ENCODE results near the gene MYL9.
"Not testable (repeated sequence)": the region's sequence is repeated elsewhere in the genome, so short reads cannot be mapped to it uniquely, and the experiment has no call there.

Gene MYL9

DNA sequence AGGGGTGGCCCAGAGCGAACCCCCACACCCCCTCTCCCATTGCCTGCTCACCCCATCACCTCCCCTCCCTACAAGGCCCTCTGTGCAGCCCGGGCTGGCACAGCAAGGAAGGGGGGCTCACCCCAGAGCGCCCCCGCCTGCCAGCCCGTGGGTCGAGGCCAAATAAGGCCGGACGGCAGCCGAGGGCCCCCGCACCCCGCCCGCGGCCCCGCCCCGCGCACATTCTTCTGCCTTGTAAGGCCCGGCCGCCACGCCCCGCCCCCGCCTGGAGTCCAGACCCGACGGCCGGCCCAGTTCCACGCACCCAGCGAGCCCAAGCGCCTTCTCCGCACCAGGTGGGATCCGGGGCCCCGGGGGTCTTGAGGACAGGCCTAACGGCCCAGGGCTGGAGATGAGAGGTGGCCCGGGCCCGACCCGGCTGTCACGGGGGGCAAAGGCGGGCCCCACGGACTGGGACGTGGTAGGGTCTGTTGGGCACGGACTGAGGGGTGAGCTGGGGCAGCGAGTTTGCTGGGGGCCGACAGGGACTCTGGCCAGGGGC is at the start of gene MYL9:
MYL9 (plus strand) TSS at position 293 of the 541 bp plus-strand sequence. CDS start 3,366 bp downstream, outside the sequence.
- no peak for FAIRE-seq

DNA sequence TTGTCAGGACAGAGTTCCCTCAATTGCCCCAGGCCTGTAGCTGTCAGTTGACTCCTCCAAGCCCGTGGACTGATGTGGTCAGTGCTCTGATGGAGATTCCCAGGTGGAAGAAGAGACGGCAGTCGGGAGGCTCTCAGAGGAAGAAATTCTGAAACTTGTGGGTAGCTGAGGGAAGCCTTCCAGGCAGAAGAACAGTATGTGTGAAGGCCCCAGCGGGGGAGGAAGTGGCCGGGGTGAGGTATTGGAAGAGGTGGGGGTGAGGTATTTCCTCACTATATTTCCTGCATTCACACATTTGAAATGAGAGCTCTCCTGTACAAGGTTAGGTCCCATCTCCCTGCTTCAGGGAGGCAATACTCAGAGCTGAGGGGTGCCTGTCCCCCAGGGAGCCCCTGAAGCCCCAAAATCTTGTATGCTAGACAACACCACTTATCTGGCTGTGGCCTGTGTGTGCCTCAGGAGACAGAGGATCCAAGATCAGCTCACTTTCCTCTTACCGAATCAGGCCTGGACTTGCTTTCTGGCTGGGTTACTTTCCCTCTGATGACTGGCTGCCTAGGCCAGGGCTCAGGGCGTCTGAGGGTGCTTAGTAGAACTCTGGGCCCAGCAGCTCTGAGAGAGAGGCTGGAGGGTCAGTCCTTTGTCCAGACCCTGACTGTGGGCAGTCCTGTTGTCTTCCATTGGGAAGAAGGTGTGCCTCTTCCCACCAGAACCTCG is 49.3 kb upstream of the MYL9 start:
- no peak for FAIRE-seq

DNA sequence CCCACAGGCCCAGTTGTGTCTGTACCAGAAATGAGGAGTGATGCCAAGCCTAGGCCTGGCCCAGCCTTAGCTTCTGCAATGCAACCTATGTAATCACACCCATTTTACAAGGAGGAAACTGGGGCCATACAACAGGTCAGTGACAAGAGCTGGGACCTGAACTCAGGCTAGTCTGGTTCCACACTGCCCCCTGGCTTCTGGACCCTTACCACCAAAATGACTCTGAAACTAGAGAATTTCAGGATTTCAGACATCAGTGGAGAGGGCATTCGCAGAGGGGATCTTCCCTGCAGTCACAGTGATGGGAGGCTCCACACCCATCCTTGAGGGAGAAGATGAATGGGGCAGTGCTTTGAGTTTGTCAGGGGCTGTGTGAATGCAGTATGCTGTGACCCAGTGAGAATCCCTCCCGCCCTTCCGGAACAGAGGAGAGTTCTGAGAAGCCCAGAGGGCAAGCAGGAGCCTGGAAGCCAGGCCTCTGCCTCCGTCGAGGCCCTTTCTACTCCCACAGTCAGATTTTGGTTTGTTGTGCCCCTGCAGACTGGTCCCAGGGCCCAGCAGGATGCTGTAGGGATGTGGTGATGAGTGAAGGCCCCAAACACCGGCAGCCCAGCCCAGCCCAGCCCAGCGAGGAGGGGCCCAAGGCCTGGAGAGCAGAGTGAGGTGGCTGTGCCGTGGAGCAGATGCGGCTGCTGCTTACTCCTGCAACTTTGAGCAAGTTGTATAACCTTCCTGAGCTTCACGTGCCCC is 48.1 kb upstream of the MYL9 start:
- FAIRE-seq: no peak

DNA sequence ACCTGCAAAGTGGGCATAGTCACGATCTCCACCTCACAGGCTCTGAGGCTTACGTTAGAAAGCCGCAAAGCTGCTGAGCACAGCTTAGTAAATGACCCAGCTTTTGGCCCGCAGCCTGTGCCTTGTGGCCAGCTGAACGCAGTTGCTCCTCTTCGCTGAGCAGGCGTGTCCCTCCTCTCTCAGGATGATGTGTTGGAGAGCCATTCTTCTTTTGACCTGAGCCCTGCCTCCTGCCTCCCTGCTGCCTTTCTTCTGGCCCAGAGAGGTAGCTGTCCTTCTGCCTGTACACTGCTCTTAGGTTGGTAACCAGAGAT is 47.6 kb upstream of the MYL9 start:
- no peak for FAIRE-seq

DNA sequence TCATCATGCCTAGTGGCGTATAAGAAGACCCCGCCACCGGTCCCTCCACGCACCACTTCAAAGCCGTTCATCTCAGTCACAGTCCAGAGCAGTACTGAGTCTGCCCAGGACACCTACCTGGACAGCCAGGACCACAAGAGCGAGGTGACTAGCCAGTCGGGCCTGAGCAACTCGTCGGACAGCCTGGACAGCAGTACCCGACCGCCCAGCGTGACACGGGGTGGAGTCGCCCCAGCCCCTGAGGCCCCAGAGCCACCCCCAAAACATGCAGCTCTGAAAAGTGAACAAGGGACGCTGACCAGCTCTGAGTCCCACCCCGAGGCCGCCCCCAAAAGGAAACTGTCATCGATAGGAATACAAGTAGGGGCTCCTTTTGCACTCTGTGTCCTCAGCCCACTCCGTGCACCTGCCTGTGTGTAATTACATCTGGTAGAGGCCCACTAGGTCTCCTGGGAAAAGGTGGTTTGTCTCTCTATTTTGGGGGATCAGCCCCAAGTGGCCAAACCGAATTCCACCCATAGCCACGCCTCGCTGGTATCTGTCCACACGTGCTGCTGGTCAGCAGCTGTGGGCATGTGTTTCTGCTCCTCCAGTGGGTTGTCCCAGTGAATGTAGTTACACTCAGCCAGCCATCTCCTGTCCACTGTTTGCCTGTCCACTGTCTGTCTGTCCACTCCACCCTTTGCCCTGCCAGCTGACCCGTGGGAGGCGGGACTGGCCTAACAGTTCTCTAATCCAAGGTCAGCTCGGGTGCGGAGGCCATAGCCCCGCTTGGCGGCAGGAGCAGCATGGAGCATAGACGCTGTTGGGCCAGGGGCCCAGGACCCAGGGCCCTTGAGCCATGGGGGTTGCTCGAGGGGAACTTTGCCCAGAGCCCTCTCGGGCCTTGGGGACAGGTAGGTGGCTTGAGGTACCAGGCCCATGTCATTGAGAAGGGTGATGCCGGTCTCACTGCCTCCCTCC is 44.3 kb upstream of the MYL9 start:
- FAIRE-seq: no peak

DNA sequence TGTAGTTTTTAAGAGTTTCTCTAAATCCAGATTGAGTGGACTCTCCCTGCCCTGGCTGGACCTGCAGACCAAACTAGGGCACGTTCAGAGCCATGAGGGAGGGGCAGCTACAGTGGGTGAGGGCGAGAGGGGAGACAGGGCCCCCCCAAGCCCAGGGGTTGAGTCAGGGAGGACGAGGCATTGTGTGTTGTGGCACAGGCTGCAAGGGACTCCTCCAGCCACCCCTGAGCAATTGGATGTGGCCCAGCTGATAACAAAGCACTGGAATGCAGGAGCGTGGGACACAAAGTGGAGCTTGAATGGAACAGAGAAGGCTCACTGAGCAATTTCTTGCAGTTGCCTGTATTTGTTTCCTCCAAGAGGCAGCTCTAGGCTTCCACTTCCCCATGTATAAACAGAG is 43.5 kb upstream of the MYL9 start:
- FAIRE-seq: no peak

DNA sequence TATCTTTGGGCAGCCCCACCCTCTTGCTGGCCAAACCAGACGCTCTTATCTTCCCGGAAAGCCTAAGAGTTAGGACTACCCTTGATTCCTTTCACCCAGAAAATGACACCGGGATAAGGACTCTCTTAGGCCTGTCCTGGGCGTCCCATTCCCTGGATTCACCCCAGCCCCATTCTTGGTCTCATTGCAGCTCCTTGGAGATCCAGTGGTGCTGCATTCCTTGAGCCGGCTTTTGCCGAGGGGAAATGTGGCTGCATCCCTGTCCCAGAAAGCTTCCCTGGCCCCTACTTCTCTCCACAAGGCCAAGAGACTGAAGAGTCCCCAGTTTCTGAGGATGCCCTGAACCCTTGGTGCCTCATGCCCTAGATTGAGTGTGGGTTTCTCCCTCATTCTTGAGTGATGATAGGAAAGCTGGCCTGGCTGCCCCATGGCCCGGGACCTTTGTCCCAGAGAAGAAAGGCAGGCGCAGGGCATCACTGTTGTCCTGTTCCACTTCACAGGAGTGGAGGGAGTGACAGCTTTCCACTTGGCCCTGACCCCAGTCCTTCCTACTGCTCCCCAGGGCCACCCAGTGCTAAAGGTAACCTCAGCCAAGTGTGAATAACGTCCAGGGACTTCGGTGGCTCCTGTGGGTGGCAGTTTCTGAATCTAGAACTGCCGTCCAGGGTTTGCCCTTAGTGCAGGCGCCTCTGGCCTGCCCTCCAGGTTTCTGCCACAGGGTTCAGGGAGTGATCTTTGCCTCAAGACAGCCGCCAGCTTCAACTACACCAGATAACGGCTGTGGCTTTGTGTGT is 42.7 kb upstream of the MYL9 start:
- FAIRE-seq: no peak

DNA sequence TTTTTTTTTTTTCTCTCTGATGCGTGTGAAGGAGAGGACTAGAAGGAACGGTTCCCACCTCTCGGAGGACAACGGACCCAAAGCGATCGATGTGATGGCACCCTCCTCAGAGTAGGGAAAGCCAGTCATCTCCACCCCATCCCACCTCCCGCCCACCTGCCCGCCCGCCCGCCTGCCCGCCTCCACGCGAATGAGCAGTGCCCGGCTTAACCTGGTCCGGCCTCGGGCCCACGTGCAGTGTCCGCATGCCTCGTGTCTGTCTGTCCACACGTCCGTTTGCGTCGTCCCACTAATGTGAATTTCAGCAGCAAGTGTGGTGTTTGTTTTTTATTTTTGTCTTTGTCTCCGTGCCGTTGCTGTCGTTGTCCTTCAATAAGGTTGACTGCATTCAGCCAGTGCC is 42.1 kb upstream of the MYL9 start:
- no peak for FAIRE-seq

DNA sequence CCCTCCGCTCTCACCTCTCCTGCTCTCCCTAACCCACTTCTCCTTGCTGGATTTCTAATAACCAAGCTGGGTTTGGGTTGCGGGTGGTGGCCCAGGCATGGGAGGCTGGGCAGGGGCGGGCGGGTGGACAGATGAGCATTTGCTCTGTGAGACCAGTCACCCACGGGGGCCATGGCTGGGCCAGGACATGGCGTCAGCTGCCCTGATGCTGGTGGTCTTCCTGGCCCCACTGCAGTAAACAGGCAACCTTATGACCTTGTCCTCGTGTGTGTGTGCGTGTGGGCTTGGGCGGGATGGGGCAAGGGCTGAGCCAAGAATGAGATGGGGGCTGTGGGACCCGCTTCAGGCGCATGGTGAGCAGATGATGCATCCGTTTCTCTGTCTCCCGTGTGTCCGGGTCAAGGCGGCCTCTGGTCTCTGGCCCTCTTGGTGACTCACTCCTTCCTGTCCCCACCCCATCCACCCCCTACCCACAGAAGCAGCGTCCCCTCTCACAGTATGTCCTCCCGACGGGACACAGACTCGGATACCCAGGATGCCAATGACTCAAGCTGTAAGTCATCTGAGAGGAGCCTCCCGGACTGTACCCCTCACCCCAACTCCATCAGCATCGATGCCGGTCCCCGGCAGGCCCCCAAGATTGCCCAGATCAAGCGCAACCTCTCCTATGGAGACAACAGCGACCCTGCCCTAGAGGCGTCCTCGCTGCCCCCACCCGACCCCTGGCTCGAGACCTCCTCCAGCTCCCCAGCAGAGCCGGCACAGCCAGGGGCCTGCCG is 41.4 kb upstream of the MYL9 start:
- FAIRE-seq: no peak

DNA sequence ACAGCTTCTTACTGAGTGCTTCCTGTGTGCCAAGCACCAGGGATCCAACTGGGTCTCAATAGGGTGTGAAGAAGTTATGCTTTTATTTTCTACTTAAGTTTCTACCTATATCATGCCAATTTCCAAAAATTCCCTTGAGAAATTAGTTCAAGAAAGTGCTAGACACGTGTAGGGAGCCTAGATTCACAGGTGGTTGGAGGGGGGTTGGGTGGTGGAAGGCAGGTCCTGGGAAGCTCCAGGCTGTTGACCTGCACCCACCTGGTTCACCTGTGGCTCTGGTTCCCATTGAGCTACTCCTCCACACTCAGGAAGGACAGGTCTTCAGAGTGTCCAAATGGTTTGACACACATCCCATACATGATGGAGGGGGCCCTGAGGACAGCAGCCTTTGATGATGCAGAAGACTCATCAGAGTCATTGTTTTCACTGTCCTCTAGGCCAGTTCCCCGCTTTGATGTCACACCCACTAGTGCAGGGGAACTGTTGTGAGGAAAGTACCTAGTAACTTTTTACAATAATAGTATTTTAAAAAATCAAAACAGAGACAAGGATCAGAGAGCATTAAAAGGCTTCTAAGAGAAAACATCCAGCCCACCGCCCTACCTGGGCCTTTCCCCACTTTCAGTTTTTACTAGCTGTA is 39.8 kb upstream of the MYL9 start:
- no peak for FAIRE-seq

DNA sequence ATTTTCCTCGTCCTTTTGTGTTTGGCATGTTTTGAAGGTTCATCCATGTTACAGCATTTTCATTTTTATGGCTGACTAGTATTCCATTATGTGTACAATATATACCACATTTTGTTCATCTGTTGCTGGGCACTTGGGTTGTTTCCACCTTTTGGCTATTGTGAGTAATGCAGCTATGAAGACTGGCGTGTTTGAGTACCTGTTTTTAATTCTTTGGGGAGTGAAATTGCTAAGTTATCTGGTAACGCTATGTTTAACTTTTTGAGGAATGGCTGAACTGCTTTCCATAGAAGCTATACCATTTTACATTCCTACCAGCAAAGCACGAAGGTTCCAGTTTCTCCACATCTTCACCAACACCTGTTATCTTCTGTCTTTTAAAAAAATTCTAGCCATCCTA is 37.0 kb upstream of the MYL9 start:
- no peak for FAIRE-seq

DNA sequence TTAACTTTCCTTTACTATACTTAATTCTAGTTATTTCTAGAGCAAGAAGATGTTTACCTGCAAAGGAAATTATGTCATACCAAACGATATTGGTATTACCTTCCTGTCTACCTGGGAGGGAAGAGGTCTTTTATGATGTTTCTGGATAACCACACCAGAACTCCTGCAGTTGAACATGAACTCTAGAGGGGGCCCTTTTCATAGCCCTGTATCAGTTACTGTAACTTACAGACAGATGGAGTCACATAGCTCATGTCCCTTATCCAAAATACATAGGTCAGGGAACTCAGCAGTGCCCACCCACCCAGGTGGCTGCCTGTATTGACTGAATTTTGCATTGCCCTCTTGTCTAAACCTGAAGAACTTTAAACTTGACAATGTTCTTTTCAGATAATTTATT is 35.1 kb upstream of the MYL9 start:
- FAIRE-seq: no peak

DNA sequence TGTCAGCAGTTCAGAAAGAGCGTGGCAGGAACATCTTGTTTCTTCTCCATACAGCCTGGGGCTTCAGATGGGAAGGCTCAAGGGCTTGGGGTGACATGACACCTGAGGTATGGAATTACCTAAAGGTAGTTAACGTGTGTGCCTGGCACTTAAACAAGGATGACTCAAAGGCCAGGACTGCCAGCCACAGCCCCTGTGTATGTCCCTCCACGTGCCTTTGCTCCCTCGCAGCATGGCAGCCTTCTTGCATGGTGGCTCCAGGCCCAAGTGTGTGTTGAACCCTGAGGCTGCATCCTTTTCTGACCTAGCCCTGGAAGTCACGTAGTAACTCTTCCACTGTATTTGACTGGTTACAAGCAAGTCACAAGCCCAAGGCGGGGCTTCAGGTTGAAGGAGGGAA is 33.6 kb upstream of the MYL9 start:
- no peak for FAIRE-seq

DNA sequence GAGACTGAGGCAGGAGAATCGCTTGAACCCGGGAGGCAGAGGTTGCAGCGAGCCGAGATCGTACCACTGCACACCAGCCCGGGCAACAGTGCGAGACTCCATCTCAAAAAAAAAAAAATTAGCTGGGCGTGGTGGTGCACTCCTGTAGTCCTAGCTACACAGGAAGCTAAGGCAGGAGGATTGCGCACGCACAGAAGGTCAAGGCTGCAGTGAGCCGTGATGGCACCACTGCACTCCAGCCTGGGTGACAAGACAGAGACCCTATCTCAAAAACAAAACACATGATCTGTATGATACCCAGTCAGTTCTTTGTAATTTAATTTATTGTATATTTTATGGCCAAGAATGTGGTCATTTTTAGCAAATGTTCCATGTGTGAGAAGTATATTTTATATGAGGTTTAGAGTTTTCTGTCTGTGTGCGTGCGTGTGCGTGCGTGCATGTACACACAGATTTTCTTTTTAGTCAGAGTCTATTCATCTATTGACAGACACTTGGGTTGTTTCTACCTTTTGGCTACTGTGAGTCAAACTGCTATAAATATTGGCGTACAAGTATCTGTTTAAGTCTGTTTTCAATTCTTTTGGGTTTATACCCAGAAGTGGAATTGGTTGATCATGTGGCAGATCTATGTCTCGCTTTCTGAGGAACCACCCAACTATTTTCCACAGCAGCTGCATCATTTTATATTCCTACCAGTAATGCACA is 22.2 kb upstream of the MYL9 start:
- FAIRE-seq: no peak

DNA sequence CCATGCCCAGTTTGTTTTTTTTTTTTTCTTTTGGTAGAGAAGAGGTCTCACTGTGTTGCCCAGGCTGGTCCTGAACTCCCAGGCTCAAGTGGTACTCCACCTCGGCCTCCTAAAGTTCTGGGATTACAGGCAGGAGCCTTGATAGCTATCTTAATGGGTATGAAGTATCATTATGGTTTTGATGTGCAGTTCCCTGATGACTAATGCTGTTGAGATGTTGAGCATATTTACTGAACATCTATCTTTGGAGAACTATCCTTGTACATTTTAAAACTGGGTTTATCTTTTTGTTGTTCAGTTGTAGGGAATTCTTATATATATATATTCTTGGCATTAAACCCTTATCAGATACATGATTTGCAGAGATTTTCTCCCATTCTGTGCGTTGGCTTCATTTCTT is 21.4 kb upstream of the MYL9 start:
- FAIRE-seq: no peak

DNA sequence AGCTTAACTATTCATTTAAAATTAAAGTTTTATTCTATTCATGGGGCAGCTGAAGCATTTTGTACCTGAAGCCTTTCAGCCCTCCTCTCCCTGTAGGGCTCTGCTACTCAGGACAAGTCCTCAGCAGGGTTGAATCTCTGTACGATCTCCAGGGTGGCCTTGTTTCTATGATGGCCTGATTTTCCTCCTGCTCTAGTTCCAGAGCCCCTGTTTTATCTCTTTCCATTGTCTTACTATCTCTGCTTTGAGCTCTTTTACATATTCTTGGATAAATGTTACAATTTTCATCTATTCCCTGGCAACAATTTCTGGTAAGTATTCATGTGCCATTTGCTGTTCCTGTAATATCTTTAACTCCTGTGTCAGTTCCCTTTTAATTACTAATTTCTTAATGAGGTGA is 19.8 kb upstream of the MYL9 start:
- no peak for FAIRE-seq

DNA sequence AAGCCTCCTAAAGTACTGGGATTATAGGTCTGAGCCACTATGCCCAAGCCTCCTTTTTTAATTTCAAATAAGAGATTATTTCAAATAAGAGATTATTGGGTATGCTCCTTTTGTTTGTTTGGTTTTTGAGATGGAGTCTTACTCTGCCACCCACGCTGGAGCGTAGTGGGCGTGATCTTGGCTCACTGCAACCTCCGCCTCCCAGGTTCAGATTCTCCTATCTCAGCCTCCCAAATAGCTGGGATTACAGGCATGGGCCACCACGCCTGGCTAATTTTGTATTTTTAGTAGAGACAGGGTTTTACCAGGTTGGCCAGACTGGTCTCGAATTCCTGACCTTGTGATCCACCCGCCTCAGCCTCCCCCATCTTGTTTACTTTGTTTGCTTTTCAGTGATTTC is 18.9 kb upstream of the MYL9 start:
- not testable (repeated sequence) for FAIRE-seq

DNA sequence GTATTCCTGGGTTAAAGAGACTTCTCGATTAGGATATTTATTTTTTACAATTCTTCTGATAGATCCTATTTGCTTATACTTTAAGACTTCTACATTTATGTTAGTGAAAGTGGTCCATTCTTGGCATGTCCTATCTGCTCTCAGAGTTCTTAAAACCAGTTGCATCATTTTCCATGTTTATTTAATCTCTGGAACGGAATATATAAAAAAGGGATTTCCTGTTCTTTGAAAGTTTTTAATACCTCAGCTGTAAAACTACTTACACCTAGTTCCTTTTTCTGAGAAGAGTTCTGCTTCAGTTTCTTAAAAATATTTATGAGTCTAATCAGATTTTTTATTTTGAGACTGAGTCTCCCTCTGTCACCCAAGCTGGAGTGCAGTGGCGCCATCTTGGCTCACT is 18.0 kb upstream of the MYL9 start:
- no peak for FAIRE-seq

DNA sequence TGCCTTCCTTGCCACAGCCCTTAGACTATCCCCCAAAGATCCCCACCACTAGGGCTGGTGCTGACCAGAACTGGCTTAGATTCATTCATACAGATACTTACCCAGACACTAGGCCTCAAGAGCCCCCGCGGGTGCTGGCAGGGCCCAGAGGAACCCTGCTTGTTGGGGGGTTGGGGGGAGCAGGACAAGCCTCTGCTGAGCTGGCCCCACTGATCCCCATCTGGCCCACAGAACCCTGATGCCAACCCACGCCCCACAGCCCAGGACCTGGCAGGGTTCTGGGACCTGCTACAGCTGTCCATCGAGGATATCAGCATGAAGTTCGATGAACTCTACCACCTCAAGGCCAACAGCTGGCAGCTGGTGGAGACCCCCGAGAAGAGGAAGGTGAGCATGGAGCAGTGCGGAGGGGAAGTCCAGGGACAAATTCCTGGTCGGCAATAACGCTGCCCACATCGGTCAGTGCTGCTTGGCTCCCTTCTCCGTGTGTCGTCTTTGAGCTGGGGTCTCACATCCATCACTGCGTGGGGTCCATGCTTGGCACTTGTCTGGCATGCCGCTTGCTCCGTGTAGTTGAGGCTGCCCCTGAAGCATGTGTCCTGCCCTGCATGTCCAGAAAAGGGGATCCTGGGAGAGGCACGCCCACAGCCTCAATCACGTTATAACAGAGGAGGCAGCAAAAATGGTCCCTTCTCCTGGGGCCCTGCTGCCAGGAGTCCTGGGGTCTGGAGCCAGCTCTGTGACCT is 15.5 kb upstream of the MYL9 start:
- no peak for FAIRE-seq

DNA sequence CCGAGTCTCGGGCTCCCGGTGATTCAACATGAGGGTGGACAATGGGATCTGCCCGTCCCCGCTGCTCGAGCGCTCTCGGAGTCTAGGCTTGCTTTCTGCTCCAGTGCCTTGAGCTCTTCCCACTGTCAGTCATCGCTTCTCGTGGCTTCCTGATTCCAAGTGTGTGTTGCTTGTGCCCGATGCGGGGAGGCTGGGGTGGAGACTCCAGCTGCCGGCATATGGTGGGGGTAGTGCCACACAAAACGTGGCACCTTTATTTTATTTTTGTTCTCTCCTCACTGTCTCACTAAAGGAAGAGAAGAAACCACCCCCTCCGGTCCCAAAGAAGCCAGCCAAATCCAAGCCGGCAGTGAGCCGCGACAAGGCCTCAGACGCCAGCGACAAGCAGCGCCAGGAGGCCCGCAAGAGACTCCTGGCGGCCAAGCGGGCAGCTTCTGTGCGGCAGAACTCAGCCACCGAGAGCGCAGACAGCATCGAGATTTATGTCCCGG is 14.8 kb upstream of the MYL9 start:
- FAIRE-seq: no peak

Measured in A204.1 (cell line).